ENCODE measurements around the gene RFC2. TPM values are rescaled to one million over a fixed set of nuclear protein-coding genes. Genes with fewer than 3 reads are reported as not detected.

The RFC2 gene
- total and polyA plus RNA-seq, 4 experiments from 2014 or later: 15.7 to 32.3 (median 19.2) TPM

GRCh38 chr7:74223711-74224510 is 30.3 kb downstream of the RFC2 start:
- POLR2A ChIA-PET (ENCODE audit: partially characterized antibody): no interaction called here
- Histone ChIP-seq H3K36me3 (ENCODE audit: insufficient read depth, low read length) (no peaks in the 10 kb centered on the region), H3K4me1 (ENCODE audit: insufficient read depth, low read length) (no peaks in the 10 kb centered on the region), H3K27ac (ENCODE audit: low read depth, low read length) (no peak overlapping the region), H3K27me3 (ENCODE audit: insufficient read depth, low read length) (no peaks in the 10 kb centered on the region), H3K9me3 (ENCODE audit: control insufficient read depth in 1 of 2, low read length in 2 of 2) (no peaks in the 10 kb centered on the region), H3K4me3 (ENCODE audit: low read length in 2 of 2) (no peak overlapping the region)
- H3K27ac Mint-ChIP-seq: peak overlapping the region in 3 of 7 donors; percentile 29 to 72 (median 57)
- CTCF ChIA-PET (ENCODE audit: partially characterized antibody): interaction anchor here (1.5 kb wide), 1 partner anchor 17 kb away, joined by 3 read pairs; no protein-coding TSS in a partner anchor
- H3K27me3 Mint-ChIP-seq: no peaks in the 10 kb centered on the region
- intact Hi-C loops (cut with micrococcal nuclease): no loop called here
- H3K36me3 Mint-ChIP-seq: peaks cover 4 to 5% of the 10 kb centered on the region in 2 donors
- peaks cover 3 to 9% (median 5%) of the 10 kb centered on the region in 4 donors for H3K4me1 Mint-ChIP-seq
- H3K4me3 Mint-ChIP-seq: no peak overlapping the region
- no peaks in the 10 kb centered on the region for H3K9me3 Mint-ChIP-seq
- DNase-seq: no peak

GRCh38 chr7:74222851-74223710 is 31.1 kb downstream of the RFC2 start:
- ChIA-PET CTCF (ENCODE audit: partially characterized antibody) (interaction anchor here (1.5 kb wide), 1 partner anchor 17 kb away, joined by 3 read pairs; no protein-coding TSS in a partner anchor), POLR2A (ENCODE audit: partially characterized antibody) (no interaction called here)
- Mint-ChIP-seq H3K36me3 (peaks cover 4 to 5% of the 10 kb centered on the region in 2 donors), H3K27ac (peak overlapping the region in 3 of 7 donors; percentile 12 to 72 (median 17)), H3K27me3 (no peaks in the 10 kb centered on the region), H3K4me3 (no peak overlapping the region), H3K4me1 (peaks cover 5 to 11% (median 7%) of the 10 kb centered on the region in 4 donors), H3K9me3 (no peaks in the 10 kb centered on the region)
- no peaks in the 10 kb centered on the region for H3K36me3 ChIP-seq (ENCODE audit: insufficient read depth, low read length)
- intact Hi-C loops (cut with micrococcal nuclease): no loop called here
- no peaks in the 10 kb centered on the region for H3K9me3 ChIP-seq (ENCODE audit: control insufficient read depth in 1 of 2, low read length in 2 of 2)
- no peak overlapping the region for H3K27ac ChIP-seq (ENCODE audit: low read depth, low read length)
- peaks cover under 1% of the 10 kb centered on the region for H3K4me1 ChIP-seq (ENCODE audit: insufficient read depth, low read length)
- no peaks in the 10 kb centered on the region for H3K27me3 ChIP-seq (ENCODE audit: insufficient read depth, low read length)
- no peak for DNase-seq
- no peak overlapping the region for H3K4me3 ChIP-seq (ENCODE audit: low read length in 2 of 2)

GRCh38 chr7:74221713-74222112 is 32.5 kb downstream of the RFC2 start:
- Histone ChIP-seq H3K36me3 (ENCODE audit: insufficient read depth, low read length) (no peaks in the 10 kb centered on the region), H3K27me3 (ENCODE audit: insufficient read depth, low read length) (no peaks in the 10 kb centered on the region), H3K27ac (ENCODE audit: low read depth, low read length) (no peak overlapping the region), H3K9me3 (ENCODE audit: control insufficient read depth in 1 of 2, low read length in 2 of 2) (no peaks in the 10 kb centered on the region), H3K4me1 (ENCODE audit: insufficient read depth, low read length) (peaks cover 9% of the 10 kb centered on the region), H3K4me3 (ENCODE audit: low read length in 2 of 2) (no peak overlapping the region)
- Mint-ChIP-seq H3K27me3 (no peaks in the 10 kb centered on the region), H3K4me3 (no peak overlapping the region), H3K36me3 (peaks cover 2 to 4% of the 10 kb centered on the region in 2 donors), H3K4me1 (peaks cover 12 to 25% (median 17%) of the 10 kb centered on the region in 4 donors), H3K9me3 (no peaks in the 10 kb centered on the region), H3K27ac (peak overlapping the region in 1 of 7 donors; percentile 17)
- DNase-seq: no peak
- intact Hi-C loops (cut with micrococcal nuclease): no loop called here
- ChIA-PET POLR2A (ENCODE audit: partially characterized antibody) (no interaction called here), CTCF (ENCODE audit: partially characterized antibody) (no interaction called here)

- H3K4me3 ChIP-seq (ENCODE audit: low read length in 2 of 2): no peak overlapping the region
- H3K4me3 Mint-ChIP-seq: no peak overlapping the region
- H3K9me3 ChIP-seq (ENCODE audit: control insufficient read depth in 1 of 2, low read length in 2 of 2): no peaks in the 10 kb centered on the region
- intact Hi-C loops (cut with micrococcal nuclease): no loop called here
- no peaks in the 10 kb centered on the region for H3K9me3 Mint-ChIP-seq
- no peaks in the 10 kb centered on the region for H3K27me3 ChIP-seq (ENCODE audit: insufficient read depth, low read length)
- no peak overlapping the region for H3K27ac Mint-ChIP-seq
- no peak for DNase-seq
- H3K36me3 Mint-ChIP-seq: peaks cover 0 to 2% of the 10 kb centered on the region in 2 donors
- H3K4me1 Mint-ChIP-seq: peaks cover 9 to 22% (median 13%) of the 10 kb centered on the region in 4 donors
- ChIA-PET CTCF (ENCODE audit: partially characterized antibody) (interaction anchor here (1.1 kb wide), 1 partner anchor 14 kb away, joined by 3 read pairs; no protein-coding TSS in a partner anchor), POLR2A (ENCODE audit: partially characterized antibody) (no interaction called here)
- no peaks in the 10 kb centered on the region for H3K27me3 Mint-ChIP-seq
- H3K36me3 ChIP-seq (ENCODE audit: insufficient read depth, low read length): no peaks in the 10 kb centered on the region
- no peak overlapping the region for H3K27ac ChIP-seq (ENCODE audit: low read depth, low read length)
- H3K4me1 ChIP-seq (ENCODE audit: insufficient read depth, low read length): peaks cover 9% of the 10 kb centered on the region
Observed at GRCh38 chr7:74220229-74220628, 34.0 kb downstream of the RFC2 start.

- Mint-ChIP-seq H3K9me3 (no peaks in the 10 kb centered on the region), H3K27ac (no peak overlapping the region), H3K4me3 (no peak overlapping the region), H3K36me3 (peaks cover 0 to 2% of the 10 kb centered on the region in 2 donors), H3K27me3 (no peaks in the 10 kb centered on the region), H3K4me1 (peaks cover 9 to 22% (median 13%) of the 10 kb centered on the region in 4 donors)
- no peaks in the 10 kb centered on the region for H3K27me3 ChIP-seq (ENCODE audit: insufficient read depth, low read length)
- CTCF ChIA-PET (ENCODE audit: partially characterized antibody): interaction anchor here (1.1 to 3.0 kb wide), 2 partner anchors 11 to 13 kb away, joined by 3 to 14 read pairs; no protein-coding TSS in a partner anchor
- H3K36me3 ChIP-seq (ENCODE audit: insufficient read depth, low read length): no peaks in the 10 kb centered on the region
- POLR2A ChIA-PET (ENCODE audit: partially characterized antibody): no interaction called here
- no peaks in the 10 kb centered on the region for H3K9me3 ChIP-seq (ENCODE audit: control insufficient read depth in 1 of 2, low read length in 2 of 2)
- intact Hi-C loops (cut with micrococcal nuclease): no loop called here
- H3K27ac ChIP-seq (ENCODE audit: low read depth, low read length): no peak overlapping the region
- no peak overlapping the region for H3K4me3 ChIP-seq (ENCODE audit: low read length in 2 of 2)
- peaks cover 9% of the 10 kb centered on the region for H3K4me1 ChIP-seq (ENCODE audit: insufficient read depth, low read length)
- DNase-seq: no peak
Observed at GRCh38 chr7:74219416-74219815, 34.8 kb downstream of the RFC2 start.

GRCh38 chr7:74218343-74218698 is 35.9 kb downstream of the RFC2 start:
- no peak overlapping the region for H3K4me3 ChIP-seq (ENCODE audit: low read length in 2 of 2)
- no peaks in the 10 kb centered on the region for H3K27me3 Mint-ChIP-seq
- no peak overlapping the region for H3K27ac ChIP-seq (ENCODE audit: low read depth, low read length)
- peak overlapping the region in 3 of 8 donors; percentile 57 to 66 (median 61) for H3K4me3 Mint-ChIP-seq
- no peaks in the 10 kb centered on the region for H3K36me3 Mint-ChIP-seq
- H3K4me1 Mint-ChIP-seq: peaks cover 9 to 22% (median 13%) of the 10 kb centered on the region in 4 donors
- POLR2A ChIA-PET (ENCODE audit: partially characterized antibody): no interaction called here
- no peaks in the 10 kb centered on the region for H3K27me3 ChIP-seq (ENCODE audit: insufficient read depth, low read length)
- no peaks in the 10 kb centered on the region for H3K9me3 ChIP-seq (ENCODE audit: control insufficient read depth in 1 of 2, low read length in 2 of 2)
- no peaks in the 10 kb centered on the region for H3K9me3 Mint-ChIP-seq
- peaks cover 9% of the 10 kb centered on the region for H3K4me1 ChIP-seq (ENCODE audit: insufficient read depth, low read length)
- peak overlapping the region in 1 of 7 donors; percentile 15 for H3K27ac Mint-ChIP-seq
- H3K36me3 ChIP-seq (ENCODE audit: insufficient read depth, low read length): no peaks in the 10 kb centered on the region
- no peak for DNase-seq
- intact Hi-C loops (cut with micrococcal nuclease): no loop called here
- CTCF ChIA-PET (ENCODE audit: partially characterized antibody): interaction anchor here (2.7 to 3.0 kb wide), 2 partner anchors 10 to 12 kb away, joined by 10 to 14 read pairs; no protein-coding TSS in a partner anchor

Measured in CD4-positive, alpha-beta memory T cell (primary cell).